HCT116 (cell line): ENCODE data around the gene TMEM209. TPM values are rescaled to one million over a fixed set of nuclear protein-coding genes. Genes with fewer than 3 reads are reported as not detected.

Experiments
- ATAC-seq: fragments of 200-7000 bp; cut with Tn5 transposase; 2 replicates; pipeline ENCODE4 v1.9.1; 2020; ENCODE audit warnings: mild to moderate bottlenecking, moderate library complexity
- BruUV-seq: library from RNA; stranded (reverse); fragments of 400-500 nt; replicated peaks from 2 replicates; lab custom pipeline; 2021; lab: Mats Ljungman, UMichigan
- CTCF ChIA-PET: fragments of 300-600 bp; sonication (Branson Sonifier 250); formaldehyde crosslinking; loops from one replicate; lab custom pipeline; 2021; ENCODE audit warnings: antibody characterized with exemption; lab: Charles Lee
- POLR2A ChIA-PET: fragments of 300-600, 350-600 bp; sonication (Branson Sonifier 250); formaldehyde crosslinking; loops from one replicate; lab custom pipeline; 2021; ENCODE audit warnings: antibody characterized with exemption; lab: Charles Lee
- RAD21 ChIA-PET, 2 experiments: fragments of 300-600 bp; sonication (Branson Sonifier 250); formaldehyde crosslinking; loops; one replicate each; lab custom pipeline; 2023; ENCODE audit warnings: low total read pairs in 2 of 2; ENCODE audit not compliant: uncharacterized antibody in 2 of 2, unreplicated experiment in 2 of 2, low non-redundant PET in 1 of 2; lab: Charles Lee
- DNase-seq: peaks from one replicate; pipeline ENCODE4 v3.0.0-alpha.2; 2010; ENCODE audit warnings: low read depth, low spot score
- H2AFZ ChIP-seq: fragments of 200-600 bp; shearing (Covaris generic), sonication (generic); 2 replicates; pipeline ENCODE4 v1.6.1; 2017; ENCODE audit warnings: low read depth, mixed run types, mixed read lengths, antibody characterized with exemption, low read length; ENCODE audit not compliant: poor library complexity, severe bottlenecking
- H3K27ac ChIP-seq: 2 replicates; pipeline ENCODE4 v1.5.1; 2012; ENCODE audit warnings: low read depth, low read length
- H3K27me3 ChIP-seq: fragments of 200-600 bp; sonication (generic); 2 replicates; pipeline ENCODE4 v1.6.1; 2016; ENCODE audit warnings: mixed run types, low read length, mixed read lengths; ENCODE audit not compliant: insufficient read depth
- H3K36me3 ChIP-seq, 2 experiments: fragments of 200-500 bp in 1 of 2; fragments of 200-600 bp in 1 of 2; sonication (Bioruptor generic) in 1 of 2; sonication (generic) in 1 of 2; 2 replicates each; pipeline versions ENCODE4 v1.5.1 to v1.6.1; 2014 to 2016; ENCODE audit warnings: low read length in 2 of 2, inconsistent platforms in 1 of 2, mixed read lengths in 1 of 2, mixed run types in 1 of 2; ENCODE audit not compliant: insufficient read depth in 2 of 2, control insufficient read depth in 1 of 2
- H3K4me1 ChIP-seq, 2 experiments: fragments of 200-600 bp in 1 of 2; sonication (generic) in 1 of 2; 2 replicates each; pipeline versions ENCODE4 v1.5.1 to v1.6.1; 2012 to 2017; ENCODE audit warnings: low read length in 2 of 2, inconsistent platforms in 1 of 2, mild to moderate bottlenecking in 1 of 2, mixed read lengths in 1 of 2, mixed run types in 1 of 2, moderate library complexity in 1 of 2; ENCODE audit not compliant: insufficient read depth in 2 of 2, control insufficient read depth in 1 of 2
- H3K4me2 ChIP-seq: fragments of 200-600 bp; sonication (generic); 2 replicates; pipeline ENCODE4 v1.6.1; 2017; ENCODE audit warnings: mixed run types, low read length, mixed read lengths
- H3K4me3 ChIP-seq, 2 experiments: fragments of 200-600 bp in 1 of 2; sonication (generic) in 1 of 2; replicated peaks in 1 of 2; 2 replicates each; pipeline ENCODE4 v1.5.1; 2011 to 2016; ENCODE audit warnings: low read length in 2 of 2, control low read depth in 1 of 2, low read depth in 1 of 2, mild to moderate bottlenecking in 1 of 2, mixed read lengths in 1 of 2, mixed run types in 1 of 2
- H3K79me2 ChIP-seq: fragments of 200-600 bp; sonication (generic); 2 replicates; pipeline ENCODE4 v1.6.1; 2017; ENCODE audit warnings: mild to moderate bottlenecking, mixed run types, low read length, moderate library complexity, mixed read lengths; ENCODE audit not compliant: insufficient read depth
- H3K9ac ChIP-seq: fragments of 200-600 bp; sonication (generic); 2 replicates; pipeline ENCODE4 v1.6.1; 2016; ENCODE audit warnings: low read length, mixed read lengths
- H3K9me2 ChIP-seq: fragments of 200-600 bp; sonication (generic), shearing (Covaris generic); 2 replicates; pipeline ENCODE4 v1.6.1; 2017; ENCODE audit warnings: mixed run types, mild to moderate bottlenecking, moderate library complexity; ENCODE audit not compliant: insufficient read depth
- H3K9me3 ChIP-seq, 2 experiments: fragments of 200-500 bp in 1 of 2; fragments of 200-600 bp in 1 of 2; sonication (Bioruptor generic) in 1 of 2; sonication (generic) in 1 of 2; 2 replicates each; pipeline ENCODE4 v1.6.1; 2014 to 2017; ENCODE audit warnings: low read length in 2 of 2, mixed read lengths in 2 of 2, inconsistent platforms in 1 of 2, low read depth in 1 of 2, mild to moderate bottlenecking in 1 of 2, mixed run types in 1 of 2, moderate library complexity in 1 of 2; ENCODE audit not compliant: control insufficient read depth in 1 of 2, insufficient read depth in 1 of 2
- H4K20me1 ChIP-seq: fragments of 200-600 bp; sonication (generic), shearing (Covaris generic); 2 replicates; pipeline ENCODE4 v1.6.1; 2017; ENCODE audit warnings: mixed run types, mild to moderate bottlenecking, moderate library complexity; ENCODE audit not compliant: insufficient read depth
- ATF3 ChIP-seq: IDR thresholded peaks from 2 replicates; pipeline ENCODE4 v1.6.1; 2012
- ELF1 ChIP-seq: IDR thresholded peaks from 2 replicates; pipeline ENCODE4 v1.6.1; 2012; ENCODE audit warnings: low read depth, borderline replicate concordance
- FOSL1 ChIP-seq: IDR thresholded peaks from 2 replicates; pipeline ENCODE4 v1.6.1; 2012; ENCODE audit warnings: low read depth
- REST ChIP-seq: IDR thresholded peaks from 2 replicates; pipeline ENCODE4 v1.6.1; 2012; ENCODE audit warnings: low read depth
- YY1 ChIP-seq: IDR thresholded peaks from 2 replicates; pipeline ENCODE4 v1.6.1; 2011; ENCODE audit warnings: low read length, low read depth, moderate library complexity, mild to moderate bottlenecking; ENCODE audit not compliant: insufficient replicate concordance; ENCODE audit errors: extremely low read depth
- intact Hi-C: fragments of 100-400 bp; cut with micrococcal nuclease; formaldehyde crosslinking; loops from 2 replicates; pipeline ENCODE4 v1.10.0; 2022
- total RNA-seq: library from RNA; stranded (reverse); gene quantifications from one replicate; pipeline ENCODE4 v1.2.1, GENCODE V29; 2021; ENCODE audit not compliant: unreplicated experiment

The TMEM209 gene
- total RNA-seq, 1 experiment from 2014 or later = 35.8 TPM

GRCh38 chr7:130139193-130139960 is 65.8 kb downstream of the TMEM209 start:
- Histone ChIP-seq H3K4me2 (no peak overlapping the region), H3K36me3 (no peaks in the 10 kb centered on the region; a peak in 1 of 4 replicates), H3K79me2 (no peaks in the 10 kb centered on the region), H4K20me1 (no peaks in the 10 kb centered on the region), H3K9me2 (no peaks in the 10 kb centered on the region), H2AFZ (no peak overlapping the region), H3K4me1 (peaks cover 7 to 23% of the 10 kb centered on the region in 2 experiments), H3K9me3 (no peaks in the 10 kb centered on the region), H3K9ac (no peak overlapping the region), H3K4me3 (no peak overlapping the region), H3K27me3 (no peaks in the 10 kb centered on the region), H3K27ac (no peak overlapping the region)
- DNase-seq (no peak), ATAC-seq (no peak)
- TF ChIP-seq FOSL1 = no peak
- TF ChIP-seq ELF1 = no peak
- TF ChIP-seq ATF3 = no peak
- TF ChIP-seq YY1 = no peak
- no peak for TF ChIP-seq REST
- ChIA-PET RAD21 (no interaction called here), POLR2A (no interaction called here), CTCF (interaction anchor here (0.7 kb wide), 1 partner anchor 23 kb away, joined by 4 read pairs; no protein-coding TSS in a partner anchor)
- intact Hi-C loops = no loop called here
- no TSS peak for BruUV-seq
